Neural progenitor cell (in vitro differentiated cells): ENCODE results near the gene PIK3CD. TPM values are rescaled to one million over a fixed set of nuclear protein-coding genes. Genes with fewer than 3 reads are reported as not detected.
"Not testable (repeated sequence)": the region's sequence is repeated elsewhere in the genome, so short reads cannot be mapped to it uniquely, and the experiment has no call there.

Experiments
- DNase-seq: peaks from one replicate; pipeline ENCODE4 v3.0.0-alpha.2; 2016; ENCODE audit warnings: low spot score
- H2AFZ ChIP-seq: fragments of 200-600 bp; sonication (generic); replicated peaks from 2 replicates; pipeline ENCODE4 v1.6.1; 2016; ENCODE audit warnings: antibody characterized with exemption
- H3F3A ChIP-seq: fragments of 200-600 bp; sonication (generic); 2 replicates; pipeline ENCODE4 v1.6.1; 2016; ENCODE audit warnings: antibody characterized with exemption, low read depth
- H3K27ac ChIP-seq: fragments of 200-600 bp; sonication (generic); 2 replicates; pipeline ENCODE4 v1.5.1; 2016; ENCODE audit warnings: mild to moderate bottlenecking
- H3K27me3 ChIP-seq: fragments of 200-600 bp; sonication (generic); 2 replicates; pipeline ENCODE4 v1.6.1; 2016; ENCODE audit warnings: mild to moderate bottlenecking, moderate library complexity
- H3K36me3 ChIP-seq: fragments of 200-600 bp; sonication (generic); 2 replicates; pipeline ENCODE4 v1.5.1; 2016
- H3K4me1 ChIP-seq: fragments of 200-600 bp; sonication (generic); 2 replicates; pipeline ENCODE4 v1.6.1; 2016; ENCODE audit warnings: mixed run types
- H3K4me2 ChIP-seq: fragments of 200-600 bp; sonication (generic); 2 replicates; pipeline ENCODE4 v1.6.1; 2016
- H3K4me3 ChIP-seq: fragments of 200-600 bp; sonication (generic); 2 replicates; pipeline ENCODE4 v1.5.1; 2016
- H3K79me2 ChIP-seq: fragments of 200-600 bp; sonication (generic); 2 replicates; pipeline ENCODE4 v1.6.1; 2016; ENCODE audit warnings: low read depth
- H3K9ac ChIP-seq: fragments of 200-600 bp; sonication (generic); 2 replicates; pipeline ENCODE4 v1.6.1; 2016
- H3K9me3 ChIP-seq: fragments of 200-600 bp; sonication (generic); 2 replicates; pipeline ENCODE4 v1.5.1; 2016; ENCODE audit warnings: low read depth
- H4K20me1 ChIP-seq: fragments of 200-600 bp; sonication (generic); 2 replicates; pipeline ENCODE4 v1.6.1; 2016; ENCODE audit warnings: low read depth
- H3K27ac Mint-ChIP-seq: 3 replicates; pipeline ENCODE4 v1.8.0; 2021; ENCODE audit warnings: mixed read lengths
- H3K27me3 Mint-ChIP-seq: 2 replicates; pipeline ENCODE4 v1.8.0; 2022; ENCODE audit warnings: low read depth, mild to moderate bottlenecking, inconsistent platforms, moderate library complexity, mixed read lengths; ENCODE audit not compliant: insufficient read depth
- H3K36me3 Mint-ChIP-seq: 3 replicates; pipeline ENCODE4 v1.8.0; 2021; ENCODE audit warnings: mixed read lengths
- H3K4me1 Mint-ChIP-seq: 3 replicates; pipeline ENCODE4 v1.8.0; 2021; ENCODE audit warnings: mixed read lengths
- H3K4me3 Mint-ChIP-seq: 3 replicates; pipeline ENCODE4 v1.8.0; 2021; ENCODE audit warnings: mild to moderate bottlenecking, moderate library complexity, mixed read lengths
- H3K9me3 Mint-ChIP-seq: 3 replicates; pipeline ENCODE4 v1.8.0; 2020; ENCODE audit warnings: mixed read lengths
- EZH2 ChIP-seq: fragments of 200-600 bp; sonication (generic); IDR thresholded peaks from 2 replicates; pipeline ENCODE4 v1.6.1; 2017; ENCODE audit warnings: antibody characterized with exemption, mild to moderate bottlenecking, moderate library complexity
- EZH2phosphoT487 ChIP-seq: fragments of 200-600 bp; sonication (generic); IDR thresholded peaks from 2 replicates; pipeline ENCODE4 v1.6.1; 2017; ENCODE audit warnings: antibody characterized with exemption
- total RNA-seq: library from RNA; depleted of rRNA; stranded (reverse); fragments of >200 nt; gene quantifications from 2 replicates; pipeline ENCODE4 v1.2.3, GENCODE V29; 2015; ENCODE audit warnings: low replicate concordance
- TF ChIP-seq, protein P1 (sequence below): fragments of 200-600 bp; sonication (generic); IDR thresholded peaks from 2 replicates; pipeline ENCODE4 v1.5.1; 2017; ENCODE audit warnings: antibody characterized with exemption, mild to moderate bottlenecking

The PIK3CD gene
- total RNA-seq, 1 donor from 2014 or later: 5.0 TPM

DNA sequence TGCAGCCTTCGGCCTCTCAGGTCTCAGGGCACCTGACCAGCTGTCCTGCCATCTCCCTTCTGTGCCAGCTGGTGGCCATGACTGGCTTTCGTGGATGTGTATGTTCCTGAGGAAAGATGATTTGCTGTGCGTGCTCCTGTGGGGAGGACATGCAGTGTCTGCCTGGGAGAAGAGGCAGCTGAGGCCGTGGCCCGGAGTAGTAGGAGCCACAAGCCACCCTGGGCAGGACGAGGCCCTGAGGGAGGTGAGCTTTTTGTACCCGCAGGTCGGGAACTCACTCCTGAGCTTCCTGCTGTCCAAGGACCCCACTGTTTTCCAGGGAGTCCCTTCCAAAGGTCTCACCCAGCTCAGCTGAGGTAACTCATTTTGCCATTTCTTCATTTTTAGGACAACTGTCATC, 58.5 kb downstream of the PIK3CD start:
- no peak overlapping the region for H3K27ac Mint-ChIP-seq
- Histone ChIP-seq H3K36me3 (no peaks in the 10 kb centered on the region), H3K9ac (no peak overlapping the region), H3K27me3 (no peaks in the 10 kb centered on the region), H3K4me3 (no peak overlapping the region), H3K27ac (no peak overlapping the region), H4K20me1 (no peaks in the 10 kb centered on the region), H3K4me2 (no peak overlapping the region), H3K79me2 (no peaks in the 10 kb centered on the region), H2AFZ (no peak overlapping the region), H3F3A (peaks cover 7% of the 10 kb centered on the region), H3K9me3 (no peaks in the 10 kb centered on the region), H3K4me1 (no peaks in the 10 kb centered on the region)
- H3K4me1 Mint-ChIP-seq: no peaks in the 10 kb centered on the region
- no peaks in the 10 kb centered on the region for H3K36me3 Mint-ChIP-seq
- peaks cover 6% of the 10 kb centered on the region for H3K27me3 Mint-ChIP-seq
- TF ChIP-seq EZH2: no peak
- TF ChIP-seq EZH2phosphoT487: no peak
- TF ChIP-seq, protein P1, sequence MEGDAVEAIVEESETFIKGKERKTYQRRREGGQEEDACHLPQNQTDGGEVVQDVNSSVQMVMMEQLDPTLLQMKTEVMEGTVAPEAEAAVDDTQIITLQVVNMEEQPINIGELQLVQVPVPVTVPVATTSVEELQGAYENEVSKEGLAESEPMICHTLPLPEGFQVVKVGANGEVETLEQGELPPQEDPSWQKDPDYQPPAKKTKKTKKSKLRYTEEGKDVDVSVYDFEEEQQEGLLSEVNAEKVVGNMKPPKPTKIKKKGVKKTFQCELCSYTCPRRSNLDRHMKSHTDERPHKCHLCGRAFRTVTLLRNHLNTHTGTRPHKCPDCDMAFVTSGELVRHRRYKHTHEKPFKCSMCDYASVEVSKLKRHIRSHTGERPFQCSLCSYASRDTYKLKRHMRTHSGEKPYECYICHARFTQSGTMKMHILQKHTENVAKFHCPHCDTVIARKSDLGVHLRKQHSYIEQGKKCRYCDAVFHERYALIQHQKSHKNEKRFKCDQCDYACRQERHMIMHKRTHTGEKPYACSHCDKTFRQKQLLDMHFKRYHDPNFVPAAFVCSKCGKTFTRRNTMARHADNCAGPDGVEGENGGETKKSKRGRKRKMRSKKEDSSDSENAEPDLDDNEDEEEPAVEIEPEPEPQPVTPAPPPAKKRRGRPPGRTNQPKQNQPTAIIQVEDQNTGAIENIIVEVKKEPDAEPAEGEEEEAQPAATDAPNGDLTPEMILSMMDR: no peak
- H3K4me3 Mint-ChIP-seq: no peak overlapping the region
- peak; percentile 1 for DNase-seq
- no peaks in the 10 kb centered on the region for H3K9me3 Mint-ChIP-seq

DNA sequence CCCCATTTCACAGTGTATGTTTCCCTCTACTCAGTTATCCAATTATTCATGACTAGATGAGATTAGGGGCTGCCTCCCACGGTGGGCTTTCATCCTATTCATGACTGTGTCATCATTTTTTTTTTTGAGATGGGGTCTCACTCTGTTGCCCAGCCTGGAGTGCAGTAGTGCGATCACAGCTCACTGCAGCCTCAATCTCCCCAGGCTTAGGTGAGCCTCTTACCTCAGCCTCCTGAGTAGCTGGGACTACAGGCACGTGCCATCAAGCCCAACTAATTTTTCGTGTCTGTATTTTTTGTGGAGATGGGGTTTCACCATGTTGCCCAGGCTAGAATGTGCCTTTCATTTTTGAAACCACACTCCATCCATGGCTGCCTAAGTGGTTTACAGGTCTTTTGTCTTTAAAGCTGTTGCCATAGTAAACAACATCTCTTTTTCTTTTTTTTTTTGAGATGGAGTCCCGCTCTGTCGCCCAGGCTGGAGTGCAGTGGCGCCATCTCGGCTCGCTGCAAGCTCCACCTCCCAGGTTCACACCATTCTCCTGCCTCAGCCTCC, 60.0 kb downstream of the PIK3CD start:
- Histone ChIP-seq H3F3A (peaks cover 7% of the 10 kb centered on the region), H3K36me3 (no peaks in the 10 kb centered on the region), H2AFZ (no peak overlapping the region), H3K9me3 (no peaks in the 10 kb centered on the region), H3K9ac (no peak overlapping the region), H4K20me1 (no peaks in the 10 kb centered on the region), H3K4me3 (no peak overlapping the region), H3K27ac (no peak overlapping the region), H3K79me2 (no peaks in the 10 kb centered on the region), H3K4me1 (no peaks in the 10 kb centered on the region), H3K27me3 (no peaks in the 10 kb centered on the region), H3K4me2 (no peak overlapping the region)
- Mint-ChIP-seq H3K4me3 (no peak overlapping the region), H3K27ac (no peak overlapping the region), H3K27me3 (peaks cover 3% of the 10 kb centered on the region), H3K4me1 (no peaks in the 10 kb centered on the region), H3K9me3 (no peaks in the 10 kb centered on the region), H3K36me3 (no peaks in the 10 kb centered on the region)
- no peak for DNase-seq
- TF ChIP-seq EZH2phosphoT487 (no peak), EZH2 (no peak)
- TF ChIP-seq, protein P1: no peak

GRCh38 chr1:9712767-9713166, 61.2 kb downstream of the PIK3CD start:
- not testable (repeated sequence) for DNase-seq, H3K27me3 Mint-ChIP-seq

GRCh38 chr1:9714257-9714718, 62.8 kb downstream of the PIK3CD start:
- Histone ChIP-seq H2AFZ (no peak overlapping the region), H3K36me3 (no peaks in the 10 kb centered on the region), H3F3A (peaks cover 7% of the 10 kb centered on the region), H3K9ac (no peak overlapping the region), H3K27me3 (no peaks in the 10 kb centered on the region), H3K4me3 (no peak overlapping the region), H3K79me2 (no peaks in the 10 kb centered on the region), H4K20me1 (no peaks in the 10 kb centered on the region), H3K27ac (no peak overlapping the region), H3K9me3 (no peaks in the 10 kb centered on the region), H3K4me2 (no peak overlapping the region), H3K4me1 (no peaks in the 10 kb centered on the region)
- Mint-ChIP-seq H3K9me3 (no peaks in the 10 kb centered on the region), H3K4me3 (no peak overlapping the region), H3K27ac (no peak overlapping the region), H3K36me3 (no peaks in the 10 kb centered on the region), H3K27me3 (no peaks in the 10 kb centered on the region), H3K4me1 (peaks cover 8% of the 10 kb centered on the region)
- TF ChIP-seq, protein P1: no peak
- TF ChIP-seq EZH2: no peak
- TF ChIP-seq EZH2phosphoT487: no peak
- no peak for DNase-seq

More at GRCh38 chr1:9712767-9713166, 61.2 kb downstream of the PIK3CD start:
- H3F3A ChIP-seq, H3K4me3 Mint-ChIP-seq, H3K36me3 Mint-ChIP-seq, H3K4me3 ChIP-seq, H3K9me3 ChIP-seq, H3K27ac ChIP-seq, H3K9ac ChIP-seq, H3K4me1 Mint-ChIP-seq, H2AFZ ChIP-seq, H4K20me1 ChIP-seq, H3K9me3 Mint-ChIP-seq, H3K27me3 ChIP-seq, H3K27ac Mint-ChIP-seq, H3K4me2 ChIP-seq, H3K36me3 ChIP-seq, H3K79me2 ChIP-seq, H3K4me1 ChIP-seq: not testable (repeated sequence)
